GM12873 (cell line): ENCODE data around the gene PCYT1A.

Experiments used
- CTCF ChIP-seq: IDR thresholded peaks from 2 replicates; pipeline ENCODE4 v1.5.1; 2012; ENCODE audit warnings: low read depth, mild to moderate bottlenecking, moderate library complexity, low read length, control low read depth; ENCODE audit not compliant: insufficient read depth; ENCODE audit errors: missing control alignments

Gene PCYT1A

GRCh38 chr3:196287440-196288140, at the start of gene PCYT1A:
TSS of gene PCYT1A (minus strand) at chr3:196287726. CDS start at chr3:196270531, 17,195 bp downstream.
- TF ChIP-seq CTCF, result no peak

GRCh38 chr3:196336319-196337145, 49.0 kb upstream of the PCYT1A start:
- TF ChIP-seq CTCF, result no peak

- no peak for TF ChIP-seq CTCF
Observed at GRCh38 chr3:196335503-196335948, 48.0 kb upstream of the PCYT1A start.

- no peak for TF ChIP-seq CTCF
Observed at GRCh38 chr3:196334982-196335381, 47.5 kb upstream of the PCYT1A start.

- TF ChIP-seq CTCF, result no peak
Observed at GRCh38 chr3:196332168-196332567, 44.6 kb upstream of the PCYT1A start.

- TF ChIP-seq CTCF, result no peak
Observed at GRCh38 chr3:196327405-196327804, 39.9 kb upstream of the PCYT1A start.

GRCh38 chr3:196326936-196327335, 39.4 kb upstream of the PCYT1A start:
- no peak for TF ChIP-seq CTCF
